Stimulated activated CD4-positive, alpha-beta T cell treated with anti-CD3 and anti-CD28 coated beads, Interleukin-4, amount 100 ng/mL, for 24 hours (primary cell): ENCODE results near the gene RAD51B.

Source experiments
- DNase-seq: peaks from one replicate; pipeline ENCODE4 v3.0.0-alpha.2; 2020

The RAD51B gene

DNA sequence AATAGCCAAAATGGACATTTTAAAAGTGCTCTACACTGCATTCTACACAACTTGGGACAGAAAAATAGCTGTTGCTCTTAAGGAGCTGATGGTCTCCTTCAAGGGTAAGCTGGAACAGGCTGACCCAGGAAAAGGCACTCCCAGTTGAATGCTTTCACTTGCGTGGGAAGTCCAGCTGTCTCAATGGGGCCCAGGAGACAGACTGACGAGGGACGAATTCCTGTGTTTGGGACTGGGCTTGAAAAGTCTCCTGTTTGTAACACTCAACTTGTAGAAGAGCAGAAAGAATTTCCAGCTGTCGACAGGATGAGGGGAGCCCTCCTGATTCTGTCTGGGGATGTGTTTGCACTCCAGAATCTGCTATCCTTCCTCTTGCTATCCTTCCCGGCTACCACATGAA, 792.5 kb downstream of the RAD51B start:
- DNase-seq = no peak

DNA sequence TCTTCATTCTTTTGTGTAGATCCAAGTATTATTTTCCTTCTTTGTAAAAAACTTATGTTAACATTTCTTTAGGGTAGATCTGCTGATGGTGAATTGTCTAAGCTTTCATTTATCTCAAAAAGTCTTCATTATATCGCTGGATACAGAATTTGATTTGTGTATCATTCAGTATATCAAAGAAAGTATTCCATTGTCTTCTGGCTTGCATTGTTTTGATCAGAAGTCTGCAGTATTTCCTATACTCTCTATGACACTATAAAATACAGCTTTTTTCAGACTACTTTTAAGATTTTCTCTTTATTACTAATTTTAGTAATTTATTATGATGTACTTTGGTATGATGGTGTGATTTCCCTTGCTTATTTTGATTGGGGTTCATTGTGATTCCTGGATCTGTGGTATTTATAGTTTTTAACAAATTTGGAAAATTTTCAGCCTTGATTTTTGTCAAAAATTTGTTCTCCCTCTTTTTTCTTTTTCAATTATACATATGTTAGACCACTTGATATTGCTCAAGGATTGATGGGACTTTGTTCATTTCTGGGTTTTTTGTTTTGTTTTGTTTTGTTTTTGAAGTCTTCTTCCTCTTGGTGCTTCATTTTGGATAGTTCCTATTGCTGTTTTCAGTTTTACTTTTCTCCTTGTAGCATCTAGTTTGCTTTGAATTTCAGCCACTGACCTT, 796.8 kb downstream of the RAD51B start:
- no peak for DNase-seq

DNA sequence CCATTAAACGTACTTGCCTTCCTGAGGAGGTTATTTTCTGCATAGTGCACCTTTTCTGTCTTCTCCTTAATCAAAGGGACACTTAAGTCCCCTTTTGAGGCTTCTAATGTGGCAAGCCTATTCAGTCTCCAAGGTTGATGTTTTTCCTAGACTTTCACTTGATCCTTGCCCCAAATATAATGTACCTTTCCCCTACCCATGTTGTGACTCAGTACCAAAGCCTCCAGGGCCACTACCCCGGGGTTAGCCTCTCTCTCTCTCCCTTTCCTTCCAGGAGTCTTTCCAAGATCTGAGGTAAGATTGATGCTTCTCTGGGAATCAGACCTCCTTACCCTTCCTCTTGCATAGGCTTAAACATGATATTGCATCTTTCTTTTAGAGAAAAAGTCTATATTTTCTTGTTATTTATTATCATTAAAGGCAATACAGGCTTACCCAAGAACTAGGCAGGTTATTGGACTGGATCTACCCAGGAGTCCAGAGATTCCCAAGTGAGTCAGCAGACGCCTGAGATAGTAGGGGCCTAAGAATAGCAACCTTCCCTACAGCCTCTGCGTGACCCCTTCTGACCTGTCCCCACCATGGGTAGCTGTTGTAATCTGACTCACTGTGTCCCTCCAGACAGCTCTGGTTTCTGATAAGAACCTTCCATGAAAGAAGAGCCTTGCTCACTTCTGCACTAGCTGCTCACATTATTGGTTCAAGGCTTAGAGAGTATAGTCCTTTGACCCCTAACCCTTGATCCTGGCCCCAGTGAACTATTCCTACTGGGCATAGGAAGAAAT, 800.4 kb downstream of the RAD51B start:
- no peak for DNase-seq

DNA sequence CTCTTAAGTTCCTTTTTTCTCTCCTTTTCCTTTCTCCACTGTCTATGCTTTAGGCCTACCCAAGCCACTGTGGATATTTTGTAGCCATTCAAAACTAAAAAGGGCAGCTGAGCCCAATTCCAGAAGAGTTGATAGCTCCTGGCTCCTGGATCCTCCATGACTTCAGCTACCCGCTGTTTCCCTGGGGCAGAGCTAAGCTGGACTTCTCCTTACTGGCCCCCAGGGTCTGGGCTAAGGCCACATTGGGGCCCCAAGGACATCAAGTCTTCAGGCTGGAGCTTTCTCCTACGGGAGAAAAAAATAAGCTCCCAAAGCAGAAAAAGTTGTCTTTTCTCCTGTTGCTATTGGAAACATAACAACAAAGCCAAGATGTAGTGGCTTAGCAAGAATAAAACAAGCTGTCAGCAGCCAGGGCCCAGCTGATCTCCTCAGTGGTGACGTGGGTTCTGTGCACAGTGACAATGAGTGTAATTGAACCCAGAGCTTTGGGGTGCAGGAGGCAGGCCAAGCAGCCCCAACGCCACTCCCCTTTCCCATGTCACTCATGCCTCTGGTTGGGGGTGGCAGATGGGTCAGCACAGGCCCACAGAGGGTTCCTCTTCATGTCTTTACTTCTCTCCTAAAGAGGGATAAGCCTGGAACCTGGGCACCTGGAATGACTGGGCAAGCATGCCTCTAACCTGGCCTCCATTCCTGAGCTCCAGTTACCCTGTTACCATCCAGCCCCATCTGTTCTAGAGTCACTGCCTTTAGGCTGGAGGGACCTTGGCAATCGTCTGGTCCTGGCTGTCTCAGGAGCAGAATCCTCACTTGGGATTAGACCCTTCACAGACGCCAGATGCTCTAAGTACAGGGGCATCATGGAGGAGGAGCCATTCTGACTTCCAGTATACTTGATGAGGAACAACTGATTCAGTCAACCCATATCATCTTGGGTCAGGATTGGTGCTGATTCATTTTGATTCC, 802.1 kb downstream of the RAD51B start:
- DNase-seq = no peak

DNA sequence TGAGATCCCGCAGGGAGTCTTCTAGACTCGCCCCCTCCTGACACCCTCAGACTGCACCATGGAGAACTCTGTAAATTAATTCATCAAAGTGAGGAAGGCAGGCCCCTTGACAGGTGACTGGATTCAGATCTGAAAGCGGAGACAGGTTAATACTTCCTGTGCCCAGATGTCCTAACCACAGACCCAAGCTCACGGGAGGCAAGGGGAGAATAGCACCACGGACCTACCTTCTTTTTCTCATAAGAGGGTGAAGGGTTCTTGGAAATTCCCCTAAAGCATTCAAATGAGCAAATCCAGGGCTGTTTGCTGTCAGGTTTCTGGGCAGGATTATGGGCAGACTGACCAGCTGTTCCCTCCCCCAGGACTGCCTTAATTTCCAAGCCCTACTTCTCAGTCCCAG, 803.3 kb downstream of the RAD51B start:
- no peak for DNase-seq

DNA sequence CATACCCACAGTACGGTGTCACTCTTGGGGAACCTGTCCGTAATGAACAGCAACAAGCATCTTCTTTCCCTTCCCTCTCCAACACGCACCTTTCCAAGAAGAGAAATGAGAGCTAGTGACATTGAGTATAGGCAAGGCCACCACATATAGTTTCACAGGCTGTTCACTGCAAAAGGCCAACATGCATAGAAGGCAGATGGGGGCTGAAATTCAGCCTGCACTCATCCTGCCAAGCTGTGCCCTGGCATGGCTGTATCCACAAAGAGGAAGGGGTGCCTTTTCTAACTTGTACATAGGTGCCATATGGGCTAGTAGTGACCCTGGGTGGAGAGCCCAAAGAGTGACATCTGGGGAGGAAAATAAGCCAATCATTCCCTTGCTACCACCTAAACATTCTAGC, 803.7 kb downstream of the RAD51B start:
- DNase-seq = no peak

DNA sequence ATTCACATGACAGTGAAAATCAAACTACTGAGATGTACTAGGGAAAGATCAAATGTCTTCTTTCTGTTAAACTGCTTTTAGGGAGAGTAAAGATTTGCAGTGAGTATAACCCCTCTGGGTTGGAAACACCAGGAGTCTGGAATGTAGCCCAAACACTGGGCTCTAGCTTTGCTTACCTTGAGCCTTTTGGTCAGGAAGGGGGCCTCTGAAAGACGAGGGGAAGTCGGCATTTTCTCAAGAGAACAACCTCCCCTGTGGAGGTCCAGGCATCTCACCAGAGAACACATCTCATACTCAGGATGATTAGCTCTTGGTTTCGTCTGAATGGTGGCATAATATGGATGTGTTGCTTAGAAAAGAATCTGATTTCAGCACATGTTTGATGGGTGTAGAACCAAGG, 804.2 kb downstream of the RAD51B start:
- no peak for DNase-seq

DNA sequence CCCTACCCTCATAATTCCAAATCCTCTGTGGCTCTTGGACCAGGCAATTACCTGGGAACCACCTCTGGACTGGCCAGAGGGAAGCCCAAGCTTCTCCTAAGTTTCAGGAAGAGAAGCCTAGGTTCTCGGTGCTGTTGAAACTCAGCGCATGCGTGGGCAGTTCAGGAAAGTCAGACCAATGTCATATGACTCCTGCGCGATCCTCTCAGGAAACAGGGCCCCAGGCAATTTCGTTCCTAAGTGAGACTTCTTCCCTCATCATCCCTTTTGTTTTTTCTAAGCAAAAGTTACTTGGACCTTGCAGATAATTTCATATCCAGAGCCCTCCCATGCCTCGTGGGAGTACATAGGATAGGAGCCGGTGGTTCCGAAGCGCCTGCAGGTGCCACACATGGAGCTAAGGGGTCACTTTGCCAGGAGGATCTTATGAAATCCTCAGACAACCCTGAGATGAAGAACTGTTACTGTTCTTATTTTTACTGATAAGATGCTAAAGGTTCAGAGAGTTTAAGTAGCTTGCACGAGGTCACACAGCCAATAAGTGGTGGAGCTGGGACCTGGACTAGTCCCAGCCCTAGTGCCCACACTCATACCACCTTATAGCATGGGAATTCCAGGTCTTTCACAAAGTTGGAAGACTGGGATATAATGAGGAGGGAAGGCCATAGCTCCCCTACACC, 805.1 kb downstream of the RAD51B start:
- DNase-seq = no peak

DNA sequence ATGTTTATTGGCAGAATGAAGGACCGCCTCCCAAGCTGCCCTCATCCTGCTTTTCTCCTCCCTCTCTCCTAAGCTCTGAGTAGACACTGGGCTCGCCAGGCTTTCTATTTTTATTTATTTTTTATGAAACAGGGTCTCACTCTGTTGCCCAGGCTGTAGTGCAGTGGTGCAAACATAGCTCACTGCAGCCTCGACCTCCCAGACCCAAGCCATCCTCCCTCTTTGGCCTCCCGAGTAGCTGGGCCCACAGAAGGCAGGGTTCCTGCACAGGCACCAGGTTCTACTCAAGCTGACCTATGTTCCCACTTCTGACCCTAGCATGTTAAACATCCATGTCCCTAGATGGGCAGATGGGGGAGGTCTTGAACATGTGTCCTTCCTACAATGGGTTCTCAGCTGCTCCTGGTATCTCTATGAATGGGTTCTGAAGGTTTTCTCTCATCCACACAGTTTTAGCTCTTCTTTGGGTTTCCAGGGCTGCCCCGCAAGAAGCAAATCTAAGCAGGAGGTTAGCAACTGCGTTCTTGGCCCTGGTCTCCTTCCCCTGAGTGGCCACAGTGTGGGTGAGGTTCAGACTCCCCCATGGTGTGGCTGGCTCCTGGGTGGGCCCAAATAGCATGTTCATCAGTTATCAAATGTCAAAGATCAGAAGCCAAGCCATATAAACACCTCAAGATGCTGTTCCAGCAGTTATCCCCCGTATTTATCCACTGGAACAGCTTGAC, 805.9 kb downstream of the RAD51B start:
- DNase-seq = no peak

DNA sequence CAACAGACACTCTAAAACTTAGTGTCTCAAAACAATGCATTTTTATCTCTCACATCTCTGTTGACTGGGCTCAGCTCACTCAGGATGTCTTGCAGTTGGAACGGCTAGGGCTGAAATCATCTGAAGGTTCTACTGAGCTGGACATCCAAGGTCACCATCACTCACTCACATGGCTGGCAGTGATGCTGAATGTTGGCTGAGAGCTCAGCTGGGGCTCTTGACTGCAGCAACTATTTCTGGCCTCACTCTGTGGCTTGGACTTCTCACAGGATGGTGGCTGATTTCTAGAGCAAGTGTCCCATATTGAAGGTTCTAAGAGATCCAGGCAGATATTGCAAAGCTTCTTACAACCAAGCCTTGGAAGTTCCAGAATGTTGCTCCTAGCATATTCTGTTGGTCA, 806.8 kb downstream of the RAD51B start:
- DNase-seq = no peak

DNA sequence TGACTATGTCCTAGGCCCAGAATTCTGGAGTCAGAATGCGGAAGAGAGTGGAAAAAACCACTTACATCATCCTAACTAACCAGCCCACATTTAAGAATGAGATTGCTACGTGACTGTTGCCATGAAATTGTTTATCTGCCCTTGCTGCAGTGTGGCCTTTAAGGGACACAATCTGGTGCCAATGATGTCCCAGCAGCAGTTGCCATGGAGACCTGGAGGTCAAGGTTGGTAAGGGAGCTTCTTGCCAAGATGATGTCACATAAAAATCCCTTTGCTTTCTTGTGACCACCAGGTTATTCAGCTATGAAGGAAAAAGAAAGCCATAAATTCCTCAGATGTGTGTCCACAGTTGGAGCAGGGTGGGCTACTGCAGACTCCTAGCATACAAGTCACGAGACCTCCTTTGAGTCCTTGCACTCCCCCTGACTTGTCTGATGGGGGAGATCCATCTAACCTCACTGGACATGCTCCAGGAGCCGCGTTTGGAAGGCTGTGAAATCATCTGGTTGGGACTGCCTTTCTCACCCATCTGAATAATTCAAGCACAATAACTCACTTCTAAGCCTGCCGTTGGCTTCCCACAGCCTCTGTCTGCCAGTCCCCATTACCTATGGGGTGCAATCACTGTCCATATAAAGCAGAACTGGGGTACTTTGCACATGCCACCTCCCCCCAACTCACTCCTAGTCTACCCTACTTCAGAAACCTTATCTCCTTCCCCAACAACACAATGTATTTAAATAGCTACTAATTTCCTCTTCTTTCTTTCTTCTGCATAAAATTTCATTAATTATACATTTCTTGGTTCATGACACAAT, 807.7 kb downstream of the RAD51B start:
- DNase-seq = no peak

DNA sequence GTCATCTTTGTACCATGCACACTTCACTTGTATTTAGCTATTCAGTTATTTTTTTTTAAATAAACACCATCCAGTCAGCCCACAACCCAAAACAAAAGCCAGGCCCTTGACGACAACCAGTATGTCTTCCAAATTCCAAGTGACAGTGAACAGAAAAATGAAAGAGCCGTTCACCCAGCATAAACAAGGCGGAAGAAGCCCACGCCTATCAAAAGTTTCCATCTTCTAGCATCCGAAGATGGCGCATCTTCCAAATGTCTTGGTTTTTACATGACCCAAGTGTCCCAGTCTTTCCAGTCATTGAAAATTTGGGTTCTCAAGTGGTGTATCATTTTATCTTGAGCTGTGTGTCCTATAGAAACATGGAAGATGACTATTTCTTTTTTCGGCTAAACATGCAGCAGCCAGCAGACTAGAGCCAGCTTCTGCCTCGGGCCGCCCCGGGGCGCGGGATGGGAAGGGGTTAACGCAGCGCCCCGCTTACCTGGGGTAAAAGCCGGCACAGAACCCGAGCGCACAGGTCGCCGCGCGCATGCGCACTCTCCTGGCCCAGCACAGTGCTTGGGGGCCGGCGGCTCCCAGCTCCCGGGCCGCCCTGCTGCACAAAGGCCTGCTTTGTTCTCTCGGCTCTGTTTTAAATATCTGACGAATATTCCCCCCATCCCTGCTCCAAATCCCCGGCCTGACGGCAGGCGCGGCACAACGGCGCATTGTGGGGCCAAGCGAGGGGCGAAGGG, 808.5 kb downstream of the RAD51B start:
- DNase-seq = peak; percentile 60

DNA sequence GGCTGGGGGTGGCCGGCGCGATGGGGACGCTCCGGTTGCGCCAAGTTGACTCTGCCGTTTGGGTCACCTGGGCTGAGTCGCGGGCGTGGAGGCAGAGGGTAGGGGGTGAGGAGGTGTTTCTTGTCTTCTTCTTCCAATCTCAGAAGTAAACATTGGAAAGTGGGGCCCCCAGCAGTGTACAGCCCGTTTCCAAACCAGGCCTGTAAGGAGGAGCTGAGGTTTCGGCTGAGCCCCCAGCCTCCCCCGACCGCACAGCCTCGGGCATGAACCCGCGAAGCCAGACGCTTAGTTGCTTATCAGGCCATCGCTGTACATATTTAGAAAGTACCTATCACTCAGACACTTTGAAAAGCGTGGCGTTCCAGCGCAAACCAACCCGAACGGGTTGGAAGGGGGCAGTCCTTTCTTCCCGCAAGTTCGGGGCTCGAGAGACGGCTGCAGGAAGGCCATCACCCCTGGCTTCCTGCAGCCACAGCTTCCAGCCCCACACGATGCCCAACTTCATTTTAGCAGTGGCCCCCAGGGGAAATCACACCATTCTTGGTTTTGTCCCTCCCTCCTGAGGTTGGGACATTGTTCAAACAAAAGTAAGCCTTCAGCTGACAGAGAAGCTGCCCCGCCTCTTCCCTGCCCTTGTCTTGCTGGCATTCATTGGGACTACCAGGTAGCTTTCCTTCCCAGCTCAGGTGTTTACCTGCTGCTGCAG, 809.2 kb downstream of the RAD51B start:
- peak; percentile 11 for DNase-seq

DNA sequence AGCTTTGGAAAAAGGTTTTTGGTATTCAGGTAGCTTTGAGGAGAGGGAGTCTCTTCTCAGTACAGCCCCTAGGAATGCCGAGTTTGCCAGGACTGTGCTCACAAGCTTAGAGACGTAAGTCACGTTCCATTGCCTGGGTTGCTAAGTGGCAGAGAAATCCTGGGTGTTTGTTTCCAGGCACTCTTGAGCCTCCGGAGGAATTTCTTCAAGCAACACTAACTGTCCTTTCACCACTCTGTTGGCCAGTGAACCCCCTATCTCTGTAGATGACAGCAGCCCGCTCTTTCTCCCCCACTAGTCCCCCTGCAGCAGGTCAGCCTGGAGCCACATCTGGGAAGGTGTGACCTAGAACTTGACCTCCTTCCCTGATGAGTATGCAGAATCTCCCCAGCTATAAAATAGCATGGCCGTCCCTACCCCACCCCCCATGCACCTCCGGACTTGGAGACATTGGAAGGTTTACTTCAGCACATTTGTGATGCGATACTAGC, 810.5 kb downstream of the RAD51B start:
- no peak for DNase-seq

DNA sequence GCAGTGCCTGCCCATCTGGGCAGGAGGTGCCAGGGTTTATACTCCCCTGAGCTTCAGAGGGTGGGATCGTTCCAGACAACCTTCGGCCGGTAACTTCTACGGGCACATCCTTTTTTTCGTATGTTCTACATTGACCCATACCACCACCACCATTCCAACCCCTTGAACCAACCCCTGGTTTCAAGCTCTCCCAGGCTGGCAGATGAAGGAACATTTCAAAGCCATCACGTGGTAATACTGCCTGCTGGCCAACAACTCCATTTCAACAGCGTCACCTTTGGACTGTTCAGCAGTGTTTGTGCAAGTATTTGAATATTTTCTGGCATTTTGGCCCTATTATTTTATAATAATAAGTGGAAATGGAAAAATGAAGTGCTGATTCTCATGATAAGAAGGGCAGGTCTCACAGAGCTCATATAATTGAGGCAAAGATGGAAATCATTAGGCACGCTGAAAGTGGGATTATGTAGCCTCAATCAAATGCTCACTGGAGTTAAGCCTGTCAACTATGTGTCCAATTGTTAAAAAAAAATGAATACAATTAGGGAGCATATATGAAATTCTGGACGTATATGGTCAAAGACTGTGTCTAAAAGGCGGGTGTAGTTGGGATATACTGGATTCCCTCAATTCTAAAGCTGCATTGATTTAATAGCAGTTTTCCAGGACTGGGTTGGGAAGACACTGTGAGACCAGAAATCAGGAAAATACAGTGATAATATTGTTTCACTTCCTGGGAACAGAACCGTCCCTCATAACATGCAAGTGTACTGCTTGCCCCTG, 811.2 kb downstream of the RAD51B start:
- no peak for DNase-seq

DNA sequence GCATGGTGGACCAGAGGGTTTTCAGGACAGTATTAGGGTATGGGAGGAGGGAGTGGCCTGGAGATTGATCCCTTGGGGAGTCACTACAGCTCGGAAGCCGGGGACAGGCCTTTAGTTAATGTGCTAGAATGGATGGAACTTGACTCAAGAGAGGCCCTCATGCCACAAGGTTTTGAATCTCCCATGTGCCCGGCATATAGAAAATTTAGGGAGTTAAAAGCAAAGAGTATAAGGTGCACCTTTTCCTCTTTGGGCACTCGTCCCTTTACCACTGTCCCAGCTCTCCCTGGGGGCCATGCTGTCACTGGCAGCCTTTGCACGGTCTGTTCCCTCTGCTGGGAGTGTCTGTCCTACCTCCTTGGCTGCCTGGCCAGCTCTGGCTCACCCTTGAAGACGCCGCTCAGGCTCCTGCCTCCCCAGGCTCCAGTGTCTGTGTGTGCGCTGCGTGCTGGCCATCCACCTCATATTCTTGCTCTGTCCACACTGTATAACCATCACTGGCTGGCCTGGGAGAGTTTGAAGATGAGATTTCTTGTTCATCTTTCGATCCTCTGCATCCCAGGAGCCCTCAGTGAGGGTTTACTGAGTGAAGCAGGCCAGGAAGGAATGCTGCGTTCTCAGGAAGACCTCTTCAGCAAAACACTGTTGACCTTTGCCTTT, 811.9 kb downstream of the RAD51B start:
- DNase-seq = no peak

DNA sequence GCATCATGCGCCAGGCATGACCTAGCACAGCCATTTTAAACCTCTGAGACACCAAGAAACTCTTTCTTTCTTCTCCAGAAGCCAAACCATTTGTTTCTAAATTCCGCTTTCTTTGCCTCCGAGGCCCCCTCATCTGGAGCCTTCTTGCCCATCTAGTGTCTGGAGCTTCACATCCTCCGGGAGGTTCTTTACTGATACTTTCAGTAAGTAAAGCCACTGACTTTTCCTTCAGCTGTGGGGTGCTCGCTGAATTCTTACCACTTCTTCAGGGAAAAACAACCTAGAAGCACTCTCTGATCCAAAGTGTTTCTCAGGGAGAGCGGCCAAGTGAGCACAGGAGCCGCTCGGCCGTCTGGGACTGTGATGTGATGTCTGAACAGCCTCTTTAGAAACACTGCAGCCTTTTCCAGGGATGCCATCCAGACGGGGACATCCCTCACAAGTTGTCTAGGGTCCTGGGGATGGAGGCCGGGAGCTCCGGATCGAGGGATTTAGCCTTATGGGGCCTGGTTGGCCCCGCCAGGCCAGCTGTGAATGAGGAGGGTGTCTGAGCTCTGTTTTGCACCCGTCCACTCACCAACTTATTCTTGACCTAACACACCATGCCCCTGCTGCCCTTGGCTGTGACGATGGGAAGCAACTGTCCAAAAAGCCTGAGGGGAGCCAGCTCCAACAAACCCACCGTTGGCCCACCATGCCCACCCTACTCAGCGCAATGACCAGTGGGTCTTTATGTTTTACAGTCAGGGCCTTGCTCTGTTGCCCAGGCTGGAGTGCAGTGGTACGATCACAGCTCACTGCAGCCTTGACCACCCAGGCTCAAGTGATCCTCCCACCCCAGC, 812.7 kb downstream of the RAD51B start:
- no peak for DNase-seq
